GM18951 (cell line): ENCODE data around the gene COL18A1.

ENCODE experiments used
- POLR2A ChIP-seq: IDR thresholded peaks from 4 replicates; pipeline ENCODE4 v1.6.1; 2011; ENCODE audit warnings: mild to moderate bottlenecking; ENCODE audit not compliant: insufficient read length, insufficient read depth; ENCODE audit errors: extremely low read depth
- in situ Hi-C: fragments of 300-500 bp; cut with MboI; formaldehyde crosslinking; loops from one replicate; pipeline ENCODE4 v1.12.0; 2022; ENCODE audit warnings: low sequenced_read_pairs, mixed read lengths, inconsistent platforms; ENCODE audit not compliant: unreplicated experiment

The COL18A1 gene

GRCh38 chr21:45373991-45374816 is 30.8 kb upstream of the COL18A1 start:
- TF ChIP-seq POLR2A: no peak
- in situ Hi-C loops: no loop called here

GRCh38 chr21:45374826-45375455 is 30.0 kb upstream of the COL18A1 start:
- no peak for TF ChIP-seq POLR2A
- in situ Hi-C loops: no loop called here

GRCh38 chr21:45376459-45377324 is 28.3 kb upstream of the COL18A1 start:
- no peak for TF ChIP-seq POLR2A
- in situ Hi-C loops: no loop called here

DNA sequence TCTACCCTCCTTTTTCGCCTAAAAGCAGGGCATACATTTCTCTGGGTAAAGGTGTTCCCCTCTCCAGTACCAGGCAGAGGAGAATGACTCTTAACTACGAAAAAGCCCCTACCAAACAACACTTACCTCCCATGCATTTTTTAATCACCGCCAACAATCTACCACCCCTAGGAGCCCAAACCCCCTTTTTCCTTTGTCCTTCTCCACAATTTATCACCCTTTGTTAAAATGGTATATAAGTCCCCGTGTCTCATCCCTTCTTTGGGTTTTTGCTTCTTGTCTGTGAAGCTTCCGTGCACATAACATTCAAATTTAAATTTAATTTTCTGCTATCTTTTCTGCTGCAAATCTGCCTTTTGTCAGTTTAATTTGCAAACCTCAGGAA is 27.6 kb upstream of the COL18A1 start:
- no peak for TF ChIP-seq POLR2A
- in situ Hi-C loops: no loop called here

- no peak for TF ChIP-seq POLR2A
- in situ Hi-C loops: no loop called here
These were observed 27.1 kb upstream of the COL18A1 start for GRCh38 chr21:45377866-45378257.

DNA sequence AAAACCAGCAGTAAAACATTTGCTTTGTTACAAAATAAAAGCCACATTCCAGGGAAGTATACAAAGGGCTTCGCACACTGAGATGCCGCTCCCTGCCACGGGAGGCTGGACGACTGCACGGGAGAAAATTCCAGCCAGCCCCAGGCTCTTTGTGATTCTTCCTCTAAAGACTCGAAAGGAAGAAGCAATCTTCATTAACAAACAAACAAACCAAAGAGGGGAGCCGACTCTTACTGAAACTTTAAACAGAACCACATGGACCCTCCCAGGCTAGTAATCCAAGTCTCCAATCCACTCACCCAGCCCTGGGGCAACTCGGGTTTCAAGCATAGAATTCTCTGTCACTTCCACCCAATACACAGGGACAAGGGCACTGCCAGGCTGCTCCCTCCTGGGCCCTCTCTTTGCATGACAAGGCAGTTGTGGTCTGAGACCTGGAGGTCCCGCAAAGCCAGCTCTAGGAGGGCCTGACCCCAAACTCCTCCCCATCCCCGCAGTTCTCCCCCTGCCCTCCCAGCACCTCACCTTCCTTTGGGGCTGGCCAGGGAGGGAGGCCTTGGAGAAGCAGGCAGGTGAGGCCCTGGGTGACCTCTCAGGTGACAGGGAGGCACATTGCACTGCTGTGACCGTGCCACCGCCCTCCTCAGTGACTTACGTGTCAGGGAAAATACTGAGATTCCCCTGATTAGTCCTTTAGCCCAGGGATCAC is 26.6 kb upstream of the COL18A1 start:
- in situ Hi-C loops: no loop called here

DNA sequence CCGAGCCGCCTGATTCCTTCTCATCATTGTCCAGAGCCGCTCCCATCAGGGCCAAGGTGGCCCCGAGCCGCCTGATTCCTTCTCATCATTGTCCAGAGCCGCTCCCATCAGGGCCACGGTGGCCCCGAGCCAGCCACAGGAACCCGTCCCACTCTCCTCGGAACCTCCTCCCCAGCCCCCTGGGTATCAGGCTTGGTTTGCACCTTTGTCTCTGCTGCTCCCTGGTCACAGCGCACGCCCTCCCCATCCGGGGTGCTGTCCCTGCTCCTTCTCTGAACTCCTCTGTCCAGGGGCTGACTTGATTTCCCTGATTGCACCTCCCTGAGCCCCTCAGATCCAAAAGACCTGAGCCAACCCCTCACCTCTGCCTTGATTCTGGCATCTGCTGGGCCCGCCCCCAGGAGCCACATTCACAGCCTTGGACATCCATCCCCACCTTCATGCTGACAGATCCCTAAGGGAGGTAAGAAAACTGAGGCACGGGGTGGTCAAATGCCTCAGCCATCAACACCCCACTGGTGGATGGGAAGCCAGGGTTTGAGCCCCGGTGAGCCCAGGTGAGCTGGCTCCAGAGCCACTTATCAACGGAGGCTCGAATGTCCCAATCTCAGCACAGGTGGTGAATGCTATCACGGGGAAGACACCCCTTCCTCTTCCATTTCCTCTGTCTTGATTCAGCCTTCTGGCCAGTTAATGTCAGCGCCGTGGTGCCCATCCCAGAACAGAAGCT is 25.6 kb upstream of the COL18A1 start:
- TF ChIP-seq POLR2A: no peak
- in situ Hi-C loops: no loop called here

More for the DNA sequence above, 26.6 kb upstream of the COL18A1 start:
- TF ChIP-seq POLR2A: no peak

- in situ Hi-C loops: no loop called here
- TF ChIP-seq POLR2A: no peak
These were observed 25.0 kb upstream of the COL18A1 start for GRCh38 chr21:45379901-45380330.

DNA sequence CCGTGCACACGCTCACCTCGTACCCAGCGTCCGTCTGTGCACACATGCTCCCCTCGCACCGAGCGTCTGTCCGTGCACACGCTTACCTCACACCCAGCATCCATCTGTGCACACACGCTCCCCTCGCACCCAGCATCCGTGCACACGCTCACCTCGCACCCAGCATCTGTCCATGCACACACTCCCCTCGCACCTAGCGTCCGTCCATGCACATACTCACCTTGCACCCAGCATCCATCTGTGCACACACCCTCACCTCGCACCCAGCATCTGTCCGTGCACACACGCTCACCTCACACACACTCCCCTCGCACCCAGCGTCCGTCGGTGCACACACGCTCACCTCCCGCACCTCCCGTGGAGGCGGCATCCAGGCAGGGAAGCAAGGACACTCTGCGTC is 24.4 kb upstream of the COL18A1 start:
- in situ Hi-C loops: no loop called here

DNA sequence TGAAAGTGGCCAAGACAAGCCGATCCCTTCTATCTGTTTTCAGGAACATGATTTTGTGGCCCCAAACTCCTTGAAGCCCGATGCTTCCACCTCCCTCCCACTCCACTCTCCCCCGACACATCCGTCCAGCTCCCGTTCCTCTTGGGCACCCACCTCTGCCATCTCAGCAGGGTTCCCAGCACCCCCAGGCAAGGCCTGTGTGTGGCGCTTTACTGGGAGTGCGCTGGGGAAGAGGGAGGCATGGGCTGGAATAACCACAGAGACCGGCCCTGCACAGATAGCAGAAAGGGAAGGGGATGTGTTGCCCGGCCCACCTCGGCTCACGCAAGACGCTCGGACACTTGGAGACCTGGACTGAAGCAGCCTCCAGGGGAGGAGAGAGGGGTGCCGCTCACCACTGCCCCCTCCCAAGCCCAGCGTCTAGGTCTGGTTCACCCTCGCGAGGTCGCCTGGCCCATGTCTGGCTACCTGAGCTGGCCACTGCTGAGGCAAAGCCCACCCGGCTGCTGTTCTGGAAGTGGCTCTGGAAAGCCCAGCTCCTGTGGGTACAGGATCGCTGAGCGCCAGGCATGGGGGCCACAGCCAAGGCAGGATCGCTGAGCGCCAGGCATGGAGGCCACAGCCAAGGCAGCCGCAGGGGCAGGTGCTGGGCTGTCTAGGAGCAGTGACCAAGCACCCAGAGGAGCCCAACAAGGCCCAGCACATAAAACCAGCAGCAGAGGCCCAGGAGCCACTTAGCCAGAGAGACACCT is 23.8 kb upstream of the COL18A1 start:
- TF ChIP-seq POLR2A: no peak
- in situ Hi-C loops: no loop called here

More for the DNA sequence above, 24.4 kb upstream of the COL18A1 start:
- no peak for TF ChIP-seq POLR2A

- no peak for TF ChIP-seq POLR2A
- in situ Hi-C loops: no loop called here
These were observed 22.9 kb upstream of the COL18A1 start for GRCh38 chr21:45381865-45382696.
